Measurements from ENCODE around the gene C16orf46. TPM values are rescaled to one million over a fixed set of nuclear protein-coding genes. Genes with fewer than 3 reads are reported as not detected.

C16orf46 gene
- total and polyA plus RNA-seq, 2 of the 13 experiments (the other 11 are each of a cell fraction or from before 2014, with no cell fraction given): 0.38 to 0.55 TPM

- TF ChIP-seq POLR2AphosphoS2 (IDR thresholded peaks at IDR 0.05; ENCODE audit: low read depth, low read length) (no peak), GPN1 (CRISPR knock-in tag; IDR thresholded peaks at IDR 0.05; ENCODE audit: borderline replicate concordance) (no peak), XRCC5 (optimal IDR thresholded peaks at IDR 0.05; ENCODE audit: low read length) (peak; percentile 59), AFF4 (CRISPR knock-in tag; IDR thresholded peaks at IDR 0.05) (no peak), DR1 (CRISPR knock-in tag; IDR thresholded peaks at IDR 0.05) (peak; percentile 20; the same call in 1 of the 2 replicates), CSRNP2 (CRISPR knock-in tag; conservative IDR thresholded peaks at IDR 0.05; ENCODE audit: low read depth) (no peak), ZNF513 (CRISPR knock-in tag; conservative IDR thresholded peaks at IDR 0.05) (peak; percentile 16; the same call in 1 of the 2 replicates), RARG (CRISPR knock-in tag; IDR thresholded peaks at IDR 0.05; ENCODE audit: low read depth) (peak; percentile 39), EED (CRISPR knock-in tag; IDR thresholded peaks at IDR 0.05) (peak; percentile 88), FOXA3 (CRISPR knock-in tag; IDR thresholded peaks at IDR 0.05) (no peak), NFYB (CRISPR knock-in tag; IDR thresholded peaks at IDR 0.05) (peak; percentile 88)
- TF ChIP-seq, protein P1, sequence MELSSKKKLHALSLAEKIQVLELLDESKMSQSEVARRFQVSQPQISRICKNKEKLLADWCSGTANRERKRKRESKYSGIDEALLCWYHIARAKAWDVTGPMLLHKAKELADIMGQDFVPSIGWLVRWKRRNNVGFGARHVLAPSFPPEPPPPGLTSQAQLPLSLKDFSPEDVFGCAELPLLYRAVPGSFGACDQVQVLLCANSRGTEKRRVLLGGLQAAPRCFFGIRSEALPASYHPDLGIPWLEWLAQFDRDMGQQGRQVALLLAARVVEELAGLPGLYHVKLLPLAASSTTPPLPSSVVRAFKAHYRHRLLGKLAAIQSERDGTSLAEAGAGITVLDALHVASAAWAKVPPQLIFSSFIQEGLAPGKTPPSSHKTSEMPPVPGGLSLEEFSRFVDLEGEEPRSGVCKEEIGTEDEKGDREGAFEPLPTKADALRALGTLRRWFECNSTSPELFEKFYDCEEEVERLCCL (CRISPR knock-in tag; IDR thresholded peaks at IDR 0.05; ENCODE audit: borderline replicate concordance): no peak
- TF ChIP-seq, protein P2, sequence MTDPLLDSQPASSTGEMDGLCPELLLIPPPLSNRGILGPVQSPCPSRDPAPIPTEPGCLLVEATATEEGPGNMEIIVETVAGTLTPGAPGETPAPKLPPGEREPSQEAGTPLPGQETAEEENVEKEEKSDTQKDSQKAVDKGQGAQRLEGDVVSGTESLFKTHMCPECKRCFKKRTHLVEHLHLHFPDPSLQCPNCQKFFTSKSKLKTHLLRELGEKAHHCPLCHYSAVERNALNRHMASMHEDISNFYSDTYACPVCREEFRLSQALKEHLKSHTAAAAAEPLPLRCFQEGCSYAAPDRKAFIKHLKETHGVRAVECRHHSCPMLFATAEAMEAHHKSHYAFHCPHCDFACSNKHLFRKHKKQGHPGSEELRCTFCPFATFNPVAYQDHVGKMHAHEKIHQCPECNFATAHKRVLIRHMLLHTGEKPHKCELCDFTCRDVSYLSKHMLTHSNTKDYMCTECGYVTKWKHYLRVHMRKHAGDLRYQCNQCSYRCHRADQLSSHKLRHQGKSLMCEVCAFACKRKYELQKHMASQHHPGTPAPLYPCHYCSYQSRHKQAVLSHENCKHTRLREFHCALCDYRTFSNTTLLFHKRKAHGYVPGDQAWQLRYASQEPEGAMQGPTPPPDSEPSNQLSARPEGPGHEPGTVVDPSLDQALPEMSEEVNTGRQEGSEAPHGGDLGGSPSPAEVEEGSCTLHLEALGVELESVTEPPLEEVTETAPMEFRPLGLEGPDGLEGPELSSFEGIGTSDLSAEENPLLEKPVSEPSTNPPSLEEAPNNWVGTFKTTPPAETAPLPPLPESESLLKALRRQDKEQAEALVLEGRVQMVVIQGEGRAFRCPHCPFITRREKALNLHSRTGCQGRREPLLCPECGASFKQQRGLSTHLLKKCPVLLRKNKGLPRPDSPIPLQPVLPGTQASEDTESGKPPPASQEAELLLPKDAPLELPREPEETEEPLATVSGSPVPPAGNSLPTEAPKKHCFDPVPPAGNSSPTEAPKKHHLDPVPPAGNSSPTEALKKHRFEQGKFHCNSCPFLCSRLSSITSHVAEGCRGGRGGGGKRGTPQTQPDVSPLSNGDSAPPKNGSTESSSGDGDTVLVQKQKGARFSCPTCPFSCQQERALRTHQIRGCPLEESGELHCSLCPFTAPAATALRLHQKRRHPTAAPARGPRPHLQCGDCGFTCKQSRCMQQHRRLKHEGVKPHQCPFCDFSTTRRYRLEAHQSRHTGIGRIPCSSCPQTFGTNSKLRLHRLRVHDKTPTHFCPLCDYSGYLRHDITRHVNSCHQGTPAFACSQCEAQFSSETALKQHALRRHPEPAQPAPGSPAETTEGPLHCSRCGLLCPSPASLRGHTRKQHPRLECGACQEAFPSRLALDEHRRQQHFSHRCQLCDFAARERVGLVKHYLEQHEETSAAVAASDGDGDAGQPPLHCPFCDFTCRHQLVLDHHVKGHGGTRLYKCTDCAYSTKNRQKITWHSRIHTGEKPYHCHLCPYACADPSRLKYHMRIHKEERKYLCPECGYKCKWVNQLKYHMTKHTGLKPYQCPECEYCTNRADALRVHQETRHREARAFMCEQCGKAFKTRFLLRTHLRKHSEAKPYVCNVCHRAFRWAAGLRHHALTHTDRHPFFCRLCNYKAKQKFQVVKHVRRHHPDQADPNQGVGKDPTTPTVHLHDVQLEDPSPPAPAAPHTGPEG (CRISPR knock-in tag; IDR thresholded peaks at IDR 0.05): peak; percentile 66; the same call in 1 of the 2 replicates
Observed at GRCh38 chr16:81095953-81096714, 19.1 kb upstream of the C16orf46 start, which contains the start of gene GCSH (continued).

Measured in HepG2 (cell line).